PFSK-1 (cell line): ENCODE measurements around the gene SLAMF1.

ENCODE experiments used
- FOXP2 ChIP-seq: optimal IDR thresholded peaks from 2 replicates; pipeline ENCODE3; 2011; ENCODE audit warnings: borderline replicate concordance, control low read depth, inconsistent platforms; ENCODE audit not compliant: insufficient read depth; ENCODE audit errors: extremely low read length, extremely low read depth
- POLR2AphosphoS5 ChIP-seq: IDR thresholded peaks from 2 replicates; pipeline ENCODE4 v1.6.1; 2012; ENCODE audit warnings: low read depth, mild to moderate bottlenecking, control low read depth, low read length, moderate library complexity
- SIN3A ChIP-seq: IDR thresholded peaks from 2 replicates; pipeline ENCODE4 v1.6.1; 2012; ENCODE audit warnings: mild to moderate bottlenecking, low read length, moderate library complexity, borderline replicate concordance; ENCODE audit not compliant: insufficient read depth
- TAF1 ChIP-seq: IDR thresholded peaks from 2 replicates; pipeline ENCODE4 v1.6.1; 2012; ENCODE audit warnings: low read length, control low read depth, borderline replicate concordance; ENCODE audit not compliant: insufficient read depth
- TF ChIP-seq, protein P1 (sequence below), 2 experiments: IDR thresholded peaks; 2 replicates each; pipeline versions ENCODE4 v1.6.1 to v1.8.0; 2011 to 2012; ENCODE audit warnings: low read depth in 2 of 2, low read length in 2 of 2, control low read depth in 1 of 2, inconsistent platforms in 1 of 2, mild to moderate bottlenecking in 1 of 2, moderate library complexity in 1 of 2; ENCODE audit not compliant: insufficient read depth in 1 of 2

The SLAMF1 gene

DNA sequence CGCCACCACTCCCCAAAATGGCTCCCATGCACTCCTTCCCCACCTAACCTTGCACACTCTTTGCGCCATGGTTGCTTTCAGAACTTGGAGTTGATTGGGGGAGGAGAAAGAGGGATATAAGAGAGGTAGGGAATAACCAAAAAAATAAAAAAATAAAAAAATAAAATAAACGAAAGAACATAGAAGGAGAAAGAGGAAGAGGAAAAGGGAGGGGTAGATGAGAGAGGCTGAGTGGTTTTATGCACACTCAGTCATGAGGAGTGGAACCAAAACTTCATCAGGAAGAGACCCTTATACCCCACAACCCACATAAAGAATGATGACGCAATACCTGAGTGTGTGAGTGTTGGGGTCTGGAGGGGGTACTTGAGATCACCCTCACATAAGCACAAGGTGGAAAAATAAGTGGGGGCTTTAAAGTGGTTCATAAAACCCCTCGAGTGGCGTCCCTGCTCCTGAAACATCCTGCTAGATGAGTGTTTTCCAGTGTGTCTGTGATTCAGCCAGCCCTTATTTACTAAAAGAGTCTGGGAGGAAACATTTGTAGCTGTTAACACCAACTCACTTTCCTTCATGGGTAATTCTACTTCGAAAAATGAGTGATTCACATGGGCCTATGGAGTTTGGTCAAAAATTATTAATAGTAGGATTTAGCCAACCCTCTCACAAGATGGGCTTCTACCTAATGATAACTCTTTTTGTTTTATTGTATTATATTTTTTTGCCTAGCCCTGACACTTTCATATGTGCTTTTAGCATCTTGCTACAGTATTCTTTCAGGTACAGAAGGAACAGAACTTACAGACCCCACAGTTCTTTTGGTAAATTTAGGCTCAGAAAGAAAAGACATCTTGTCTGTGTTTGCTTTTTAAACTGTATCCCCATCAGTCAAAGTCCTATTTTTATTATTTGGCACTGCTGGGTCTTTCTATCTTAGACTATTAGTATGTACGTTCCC, 5.2 kb downstream of the SLAMF1 start:
- TF ChIP-seq TAF1 = no peak
- TF ChIP-seq SIN3A = no peak
- no peak for TF ChIP-seq FOXP2
- TF ChIP-seq POLR2AphosphoS5 = no peak
- TF ChIP-seq, protein P1, sequence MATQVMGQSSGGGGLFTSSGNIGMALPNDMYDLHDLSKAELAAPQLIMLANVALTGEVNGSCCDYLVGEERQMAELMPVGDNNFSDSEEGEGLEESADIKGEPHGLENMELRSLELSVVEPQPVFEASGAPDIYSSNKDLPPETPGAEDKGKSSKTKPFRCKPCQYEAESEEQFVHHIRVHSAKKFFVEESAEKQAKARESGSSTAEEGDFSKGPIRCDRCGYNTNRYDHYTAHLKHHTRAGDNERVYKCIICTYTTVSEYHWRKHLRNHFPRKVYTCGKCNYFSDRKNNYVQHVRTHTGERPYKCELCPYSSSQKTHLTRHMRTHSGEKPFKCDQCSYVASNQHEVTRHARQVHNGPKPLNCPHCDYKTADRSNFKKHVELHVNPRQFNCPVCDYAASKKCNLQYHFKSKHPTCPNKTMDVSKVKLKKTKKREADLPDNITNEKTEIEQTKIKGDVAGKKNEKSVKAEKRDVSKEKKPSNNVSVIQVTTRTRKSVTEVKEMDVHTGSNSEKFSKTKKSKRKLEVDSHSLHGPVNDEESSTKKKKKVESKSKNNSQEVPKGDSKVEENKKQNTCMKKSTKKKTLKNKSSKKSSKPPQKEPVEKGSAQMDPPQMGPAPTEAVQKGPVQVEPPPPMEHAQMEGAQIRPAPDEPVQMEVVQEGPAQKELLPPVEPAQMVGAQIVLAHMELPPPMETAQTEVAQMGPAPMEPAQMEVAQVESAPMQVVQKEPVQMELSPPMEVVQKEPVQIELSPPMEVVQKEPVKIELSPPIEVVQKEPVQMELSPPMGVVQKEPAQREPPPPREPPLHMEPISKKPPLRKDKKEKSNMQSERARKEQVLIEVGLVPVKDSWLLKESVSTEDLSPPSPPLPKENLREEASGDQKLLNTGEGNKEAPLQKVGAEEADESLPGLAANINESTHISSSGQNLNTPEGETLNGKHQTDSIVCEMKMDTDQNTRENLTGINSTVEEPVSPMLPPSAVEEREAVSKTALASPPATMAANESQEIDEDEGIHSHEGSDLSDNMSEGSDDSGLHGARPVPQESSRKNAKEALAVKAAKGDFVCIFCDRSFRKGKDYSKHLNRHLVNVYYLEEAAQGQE (IDR thresholded peaks at IDR 0.05; ENCODE audit: insufficient read depth in 1 of 2, low read depth in 2 of 2, low read length in 2 of 2) = no peak

DNA sequence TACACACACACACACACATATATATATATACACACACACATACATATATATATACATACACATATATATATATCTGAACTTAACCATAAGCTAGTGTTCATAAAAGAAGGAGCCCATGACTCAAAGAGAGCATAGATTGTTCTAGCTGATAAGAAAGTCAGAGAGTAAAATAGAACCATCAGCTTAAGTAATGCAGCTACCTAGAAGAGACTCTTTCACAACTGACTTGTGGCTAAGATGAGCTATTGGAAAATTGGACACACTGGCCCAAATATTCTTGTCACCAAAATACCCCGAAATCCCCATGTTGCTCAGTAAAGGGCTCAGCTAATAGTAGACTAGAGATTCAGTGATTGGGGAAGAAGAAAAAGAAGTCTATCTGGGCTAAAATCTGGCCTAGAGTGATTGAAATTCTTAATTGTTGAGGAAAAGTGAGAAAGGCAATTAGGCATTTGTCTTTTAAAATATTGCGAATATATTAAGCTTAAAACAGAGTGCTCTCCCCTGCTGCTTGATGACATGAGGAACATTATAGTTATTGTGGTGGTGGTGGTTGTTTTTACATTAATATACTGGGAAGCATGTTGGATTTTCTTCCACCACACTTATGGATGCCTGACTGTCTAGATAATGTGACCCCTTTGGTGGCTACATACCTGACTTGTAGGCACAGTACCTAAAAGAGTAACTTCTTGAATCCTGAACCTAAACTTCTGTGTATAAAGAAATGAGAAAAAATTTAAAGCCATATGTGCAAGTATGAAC, 6.3 kb downstream of the SLAMF1 start:
- no peak for TF ChIP-seq SIN3A
- TF ChIP-seq, protein P1 (IDR thresholded peaks at IDR 0.05; ENCODE audit: insufficient read depth in 1 of 2, low read depth in 2 of 2, low read length in 2 of 2) = no peak
- no peak for TF ChIP-seq TAF1
- no peak for TF ChIP-seq POLR2AphosphoS5
- no peak for TF ChIP-seq FOXP2

DNA sequence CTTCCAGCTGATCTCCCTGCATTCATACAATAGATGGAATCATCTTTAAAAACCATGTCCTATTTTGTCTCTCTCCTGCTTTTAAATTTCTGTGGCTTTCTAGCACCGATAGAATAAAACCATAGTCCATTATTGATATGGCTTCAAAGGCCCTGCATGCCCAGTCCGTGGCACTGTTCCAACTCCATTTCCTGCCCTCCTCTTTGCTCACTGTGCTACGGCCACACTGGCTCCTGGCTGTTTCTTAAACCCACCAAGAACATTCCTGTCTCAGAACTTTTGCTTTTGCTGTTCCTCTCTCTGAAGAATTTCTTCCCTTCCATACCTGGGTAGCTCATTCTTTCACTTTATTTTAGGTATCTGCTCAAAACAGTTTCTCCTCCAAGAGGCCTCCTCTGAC, 7.2 kb downstream of the SLAMF1 start:
- TF ChIP-seq FOXP2 (no peak), SIN3A (no peak), POLR2AphosphoS5 (no peak), TAF1 (no peak)
- TF ChIP-seq, protein P1 (IDR thresholded peaks at IDR 0.05; ENCODE audit: insufficient read depth in 1 of 2, low read depth in 2 of 2, low read length in 2 of 2) = no peak

DNA sequence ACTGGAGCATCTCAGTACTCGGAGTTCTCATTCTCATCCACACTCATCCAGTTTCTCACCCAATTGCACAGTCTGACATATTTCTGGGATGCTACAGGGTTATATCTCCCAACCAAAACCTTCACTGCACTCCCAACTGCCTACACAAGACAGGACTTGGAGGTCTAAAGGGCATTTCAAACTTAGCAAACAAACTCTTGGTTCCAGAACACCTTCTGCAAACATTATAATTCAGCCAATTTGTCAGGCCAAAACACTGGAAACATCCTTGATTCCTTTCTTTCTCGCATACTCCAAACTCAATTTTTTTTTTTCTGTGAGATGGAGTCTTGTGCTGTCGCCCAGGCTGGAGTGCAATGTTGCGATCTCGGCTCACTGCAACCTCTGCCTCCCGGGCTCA, 7.9 kb downstream of the SLAMF1 start:
- TF ChIP-seq, protein P1 (IDR thresholded peaks at IDR 0.05; ENCODE audit: insufficient read depth in 1 of 2, low read depth in 2 of 2, low read length in 2 of 2) = no peak
